ENCODE results near the gene RWDD3.

Gene RWDD3

GRCh38 chr1:95282518-95282895, 48.5 kb downstream of the RWDD3 start:
- DNase-seq (ENCODE audit: low read depth in 2 of 2), result no peak

- no peak for DNase-seq (ENCODE audit: low read depth in 2 of 2)
Observed at GRCh38 chr1:95284420-95284819, 50.4 kb downstream of the RWDD3 start.

GRCh38 chr1:95286479-95286878, 52.5 kb downstream of the RWDD3 start:
- no peak for DNase-seq (ENCODE audit: low read depth in 2 of 2)

- DNase-seq (ENCODE audit: low read depth in 2 of 2), result no peak
Observed at GRCh38 chr1:95287081-95287480, 53.1 kb downstream of the RWDD3 start.

GRCh38 chr1:95287825-95288224, 53.8 kb downstream of the RWDD3 start:
- DNase-seq (ENCODE audit: low read depth in 2 of 2), result no peak

Data from activated CD4-positive, alpha-beta T cell treated with anti-CD3 and anti-CD28 coated beads for 24 hours (primary cell).